T-helper 9 cell (primary cell): ENCODE data around the gene PPM1N.

Experiments
- DNase-seq: peaks from one replicate; pipeline ENCODE4 v3.0.0-alpha.2; 2020

Gene PPM1N

GRCh38 chr19:45470762-45471081, 27.5 kb upstream of the PPM1N start:
- DNase-seq = no peak

DNA sequence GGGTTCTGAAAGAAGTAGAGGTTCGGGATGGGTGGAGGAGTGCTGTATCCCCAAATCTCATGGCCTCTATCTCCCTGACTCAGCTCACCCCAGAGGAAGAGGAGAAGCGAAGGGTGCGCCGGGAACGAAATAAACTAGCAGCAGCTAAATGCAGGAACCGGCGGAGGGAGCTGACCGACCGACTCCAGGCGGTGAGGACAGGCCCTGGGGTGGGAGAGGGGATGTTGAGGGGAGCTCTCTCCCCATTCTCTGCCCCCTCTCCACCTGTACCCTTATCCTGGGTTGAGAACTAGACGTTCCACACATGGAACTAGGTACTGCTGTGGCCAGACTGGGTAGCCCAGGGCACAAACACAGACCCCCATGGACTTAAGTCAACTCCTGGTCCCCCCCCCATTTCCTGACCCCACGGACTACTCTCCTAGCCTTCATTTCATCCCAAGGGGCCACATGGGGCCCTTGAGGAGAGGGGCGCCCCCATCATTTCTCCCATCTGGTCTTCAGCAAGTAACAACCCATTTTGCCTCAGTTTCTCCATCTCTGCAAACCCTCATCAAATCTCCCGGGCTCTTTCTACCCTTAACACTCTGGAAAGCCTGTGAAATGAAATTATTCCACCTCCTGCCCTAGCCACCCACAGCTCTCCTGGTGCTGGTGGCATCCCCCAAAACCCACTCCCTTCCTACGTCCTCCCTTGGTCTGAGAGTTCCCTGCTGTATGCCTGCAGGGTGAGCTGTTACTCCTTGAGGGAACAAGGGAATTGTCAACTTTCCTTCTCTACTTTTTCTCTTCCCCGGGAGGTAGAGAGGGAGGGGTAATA, 26.9 kb upstream of the PPM1N start:
- DNase-seq = no peak

GRCh38 chr19:45471931-45472562, 26.2 kb upstream of the PPM1N start:
- no peak for DNase-seq

GRCh38 chr19:45472563-45473366, 25.5 kb upstream of the PPM1N start:
- DNase-seq = peak; percentile 53

GRCh38 chr19:45473367-45473681, 24.9 kb upstream of the PPM1N start:
- DNase-seq = no peak

DNA sequence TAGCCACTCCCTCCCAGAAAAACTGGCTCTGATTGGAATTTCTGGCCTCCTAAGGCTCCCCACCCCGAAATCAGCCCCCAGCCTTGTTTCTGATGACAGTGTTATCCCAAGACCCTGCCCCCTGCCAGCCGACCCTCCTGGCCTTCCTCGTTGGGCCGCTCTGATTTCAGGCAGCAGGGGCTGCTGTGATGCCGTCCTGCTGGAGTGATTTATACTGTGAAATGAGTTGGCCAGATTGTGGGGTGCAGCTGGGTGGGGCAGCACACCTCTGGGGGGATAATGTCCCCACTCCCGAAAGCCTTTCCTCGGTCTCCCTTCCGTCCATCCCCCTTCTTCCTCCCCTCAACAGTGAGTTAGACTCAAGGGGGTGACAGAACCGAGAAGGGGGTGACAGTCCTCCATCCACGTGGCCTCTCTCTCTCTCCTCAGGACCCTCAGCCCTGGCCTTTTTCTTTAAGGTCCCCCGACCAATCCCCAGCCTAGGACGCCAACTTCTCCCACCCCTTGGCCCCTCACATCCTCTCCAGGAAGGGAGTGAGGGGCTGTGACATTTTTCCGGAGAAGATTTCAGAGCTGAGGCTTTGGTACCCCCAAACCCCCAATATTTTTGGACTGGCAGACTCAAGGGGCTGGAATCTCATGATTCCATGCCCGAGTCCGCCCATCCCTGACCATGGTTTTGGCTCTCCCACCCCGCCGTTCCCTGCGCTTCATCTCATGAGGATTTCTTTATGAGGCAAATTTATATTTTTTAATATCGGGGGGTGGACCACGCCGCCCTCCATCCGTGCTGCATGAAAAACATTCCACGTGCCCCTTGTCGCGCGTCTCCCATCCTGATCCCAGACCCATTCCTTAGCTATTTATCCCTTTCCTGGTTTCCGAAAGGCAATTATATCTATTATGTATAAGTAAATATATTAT, 24.3 kb upstream of the PPM1N start:
- peak; percentile 63 for DNase-seq

DNA sequence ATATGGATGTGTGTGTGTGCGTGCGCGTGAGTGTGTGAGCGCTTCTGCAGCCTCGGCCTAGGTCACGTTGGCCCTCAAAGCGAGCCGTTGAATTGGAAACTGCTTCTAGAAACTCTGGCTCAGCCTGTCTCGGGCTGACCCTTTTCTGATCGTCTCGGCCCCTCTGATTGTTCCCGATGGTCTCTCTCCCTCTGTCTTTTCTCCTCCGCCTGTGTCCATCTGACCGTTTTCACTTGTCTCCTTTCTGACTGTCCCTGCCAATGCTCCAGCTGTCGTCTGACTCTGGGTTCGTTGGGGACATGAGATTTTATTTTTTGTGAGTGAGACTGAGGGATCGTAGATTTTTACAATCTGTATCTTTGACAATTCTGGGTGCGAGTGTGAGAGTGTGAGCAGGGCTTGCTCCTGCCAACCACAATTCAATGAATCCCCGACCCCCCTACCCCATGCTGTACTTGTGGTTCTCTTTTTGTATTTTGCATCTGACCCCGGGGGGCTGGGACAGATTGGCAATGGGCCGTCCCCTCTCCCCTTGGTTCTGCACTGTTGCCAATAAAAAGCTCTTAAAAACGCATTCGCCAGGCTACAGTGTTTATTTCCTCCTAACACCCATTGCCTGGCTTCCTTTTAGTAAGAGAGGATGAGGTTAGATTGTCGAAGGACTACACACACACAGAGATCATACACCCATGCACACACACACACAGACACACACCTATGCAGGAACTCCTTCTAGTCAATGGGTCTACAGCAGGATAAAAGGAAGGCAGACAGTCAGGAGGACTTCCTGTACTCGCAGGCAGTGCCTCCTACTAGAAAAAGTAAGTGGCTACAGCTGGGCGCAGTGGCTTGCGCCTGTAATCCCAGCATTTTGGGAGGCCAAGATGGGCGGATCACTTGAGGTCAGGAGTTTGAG, 23.4 kb upstream of the PPM1N start:
- peak; percentile 62 for DNase-seq

DNA sequence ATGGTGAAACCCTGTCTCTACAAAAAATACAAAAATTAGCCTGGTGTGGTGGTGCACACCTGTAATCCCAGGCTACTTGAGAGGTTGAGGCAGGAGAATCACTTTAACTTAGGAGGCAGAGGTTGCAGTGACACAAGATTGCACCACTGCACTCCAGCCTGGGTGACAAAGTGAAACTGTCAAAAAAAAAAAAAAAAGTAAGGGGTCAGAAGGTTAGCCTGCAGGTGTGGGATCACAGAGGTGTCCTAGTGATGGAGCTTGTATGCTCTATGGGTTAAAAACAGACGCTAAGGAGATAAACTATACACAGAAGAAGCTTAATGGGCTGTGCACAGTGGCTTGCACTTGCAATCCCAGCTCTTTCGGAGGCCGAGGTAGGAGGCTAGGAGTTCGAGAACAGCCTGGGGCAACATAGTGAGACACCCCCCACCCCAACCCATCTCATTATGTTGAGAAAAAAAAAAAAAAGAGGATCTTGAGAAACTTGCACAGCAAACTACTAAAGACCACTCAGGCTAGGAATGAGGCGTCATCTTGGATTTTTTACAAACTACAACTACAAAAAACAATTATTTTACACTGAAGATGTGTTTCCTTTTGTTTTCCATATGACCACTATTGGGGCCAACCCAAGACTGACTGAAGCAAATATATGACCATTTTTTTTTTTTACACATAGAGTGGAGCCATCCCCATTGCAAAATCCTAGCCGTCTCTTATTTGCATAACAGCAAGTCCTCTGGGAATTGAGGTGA, 22.5 kb upstream of the PPM1N start:
- no peak for DNase-seq

DNA sequence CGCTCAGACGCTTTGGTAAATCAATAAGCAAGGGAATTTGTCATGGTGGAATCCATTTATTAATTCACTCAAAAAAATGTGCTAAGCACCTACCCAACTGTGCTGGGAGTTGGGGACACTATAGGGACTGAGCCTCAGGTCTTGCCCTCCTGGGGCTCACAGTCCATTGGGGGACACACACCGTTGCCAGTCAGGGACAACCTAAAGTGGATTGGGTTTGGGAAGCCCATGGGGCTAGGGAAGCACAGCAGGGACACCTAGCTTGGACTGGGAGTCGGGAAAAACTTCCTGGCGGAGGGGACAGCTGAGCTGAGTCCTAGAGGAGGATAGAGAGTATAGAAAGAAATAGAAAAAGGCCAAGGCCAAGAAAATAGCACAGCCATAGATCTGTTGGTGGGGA, 21.9 kb upstream of the PPM1N start:
- DNase-seq = no peak

- no peak for DNase-seq
Measured at GRCh38 chr19:45477186-45477585, 21.1 kb upstream of the PPM1N start.

GRCh38 chr19:45477713-45478453, 20.4 kb upstream of the PPM1N start:
- DNase-seq = no peak

DNA sequence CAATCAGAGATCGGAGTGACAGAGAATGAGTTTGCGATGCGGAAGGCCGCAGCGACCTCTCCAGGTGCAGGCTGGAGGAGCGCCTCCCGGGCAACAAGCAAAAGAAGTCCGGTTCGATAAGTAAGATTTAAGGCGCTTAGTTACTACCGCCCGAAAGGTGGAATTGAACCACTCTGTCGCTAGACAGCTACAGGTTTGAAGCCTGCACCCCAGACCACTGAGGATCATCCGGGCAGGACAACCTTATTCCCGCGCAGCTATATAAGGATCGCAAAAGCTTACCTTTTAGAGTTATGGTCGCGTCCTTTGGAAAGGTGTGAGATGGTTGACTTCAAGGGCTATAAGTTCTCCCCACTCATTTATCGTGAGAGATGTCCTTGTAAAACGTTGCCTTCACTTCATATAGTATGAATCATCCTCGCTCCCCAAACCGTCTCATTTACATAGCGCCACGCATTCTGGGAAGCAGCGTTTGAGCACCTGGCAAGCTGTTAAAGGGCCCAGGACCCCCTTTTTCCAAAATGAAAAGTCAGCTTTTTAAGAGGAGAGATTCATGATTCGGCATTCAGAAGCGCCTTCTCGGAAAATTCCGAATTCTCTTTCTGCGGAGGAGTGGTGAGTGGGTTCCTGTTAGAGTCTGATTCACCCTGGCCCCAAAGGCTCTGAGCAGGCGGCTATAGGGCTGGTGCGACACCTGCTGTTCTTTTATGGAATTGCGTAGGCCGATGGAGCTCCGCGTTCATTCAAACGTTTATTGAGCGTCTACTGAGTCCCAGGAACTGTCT, 19.6 kb upstream of the PPM1N start:
- peak; percentile 83 for DNase-seq

DNA sequence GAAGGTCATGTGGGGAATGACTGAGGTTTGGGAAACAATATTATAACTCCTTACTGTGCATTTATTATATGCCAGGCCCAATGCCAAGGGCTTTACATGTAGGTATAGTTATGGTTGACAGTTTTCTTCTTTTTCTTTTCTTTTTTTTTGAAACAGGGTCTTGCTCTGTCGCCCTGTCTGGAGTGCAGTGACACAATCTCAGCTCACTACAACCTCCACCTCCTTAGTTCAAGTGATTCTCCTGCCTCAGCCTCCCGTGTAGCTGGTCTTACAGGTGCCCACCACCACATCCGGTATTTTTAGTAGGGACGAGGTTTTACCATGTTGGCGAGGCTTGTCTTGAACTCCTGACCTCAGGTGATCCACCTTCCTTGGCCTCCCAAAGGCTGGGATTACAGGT, 15.2 kb upstream of the PPM1N start:
- DNase-seq = no peak

DNA sequence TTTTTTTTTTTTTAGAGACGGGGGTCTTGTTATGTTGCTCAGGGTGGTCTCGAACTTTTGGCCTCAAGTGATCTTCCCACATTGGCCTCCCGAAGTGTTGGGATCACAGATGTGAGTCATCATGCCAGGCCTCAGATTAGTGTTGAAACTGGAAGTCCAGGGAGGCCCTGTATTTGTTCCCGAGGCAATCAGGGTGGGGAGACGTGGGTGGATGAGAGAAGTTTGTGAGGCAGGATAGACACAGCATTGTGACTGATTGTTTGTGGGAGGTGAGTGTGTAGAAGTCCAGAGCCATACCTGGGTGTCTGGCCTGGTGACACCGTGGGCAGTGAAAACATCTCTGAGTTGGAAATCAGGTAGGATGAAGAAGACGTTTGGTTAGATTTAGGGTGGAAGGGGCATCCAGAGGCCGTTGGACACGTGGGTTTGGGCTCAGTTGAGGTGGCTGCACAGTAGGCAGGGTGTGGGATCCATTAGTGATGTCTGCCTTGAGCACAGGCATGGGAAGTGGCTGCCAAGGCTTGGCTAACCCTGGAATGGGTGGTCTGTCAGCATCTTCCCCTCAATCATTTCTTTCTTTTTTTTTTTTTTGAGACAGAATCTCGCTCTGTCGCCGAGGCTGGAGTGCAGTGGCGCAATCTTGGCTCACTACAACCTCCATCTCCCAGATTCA, 13.8 kb upstream of the PPM1N start:
- no peak for DNase-seq

- peak; percentile 98 for DNase-seq
Measured at GRCh38 chr19:45485305-45486077, 12.8 kb upstream of the PPM1N start.

DNA sequence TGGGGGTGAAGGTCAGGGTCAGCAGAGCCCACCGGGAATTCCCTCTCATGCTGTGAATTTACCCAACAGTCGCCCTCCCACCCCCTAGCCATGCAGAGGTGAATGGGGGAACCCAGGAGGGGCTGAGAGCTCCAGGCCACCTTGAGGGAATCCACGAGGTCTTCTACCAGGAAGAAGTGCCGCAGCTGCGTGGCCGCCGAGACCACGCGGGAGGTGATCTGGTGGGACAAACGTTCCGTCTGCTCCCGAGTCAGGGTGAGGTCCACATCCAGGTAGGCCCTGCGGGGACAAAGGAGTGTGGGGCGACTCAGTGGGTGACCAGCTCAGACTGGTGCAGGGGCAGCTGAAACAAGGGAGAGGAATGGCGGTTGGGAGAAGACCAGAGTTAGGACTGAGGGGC, 9.5 kb upstream of the PPM1N start:
- no peak for DNase-seq

- DNase-seq = no peak
Measured at GRCh38 chr19:45489216-45489855, 8.9 kb upstream of the PPM1N start.
